DMS153 treated with DMSO at 0.1 percent for 48 hours (cell line): ENCODE measurements around the gene HTR2B.
A peak's percentile ranks its signal among the peaks of the same experiment; 100 is the strongest.
"Not testable (repeated sequence)": the region's sequence is repeated elsewhere in the genome, so short reads cannot be mapped to it uniquely, and the experiment has no call there.

ENCODE experiments used
- DNase-seq: peaks from one replicate; lab custom pipeline; 2025; ENCODE audit not compliant: unreplicated experiment; lab: John Stamatoyannopoulos, UW

HTR2B gene

DNA sequence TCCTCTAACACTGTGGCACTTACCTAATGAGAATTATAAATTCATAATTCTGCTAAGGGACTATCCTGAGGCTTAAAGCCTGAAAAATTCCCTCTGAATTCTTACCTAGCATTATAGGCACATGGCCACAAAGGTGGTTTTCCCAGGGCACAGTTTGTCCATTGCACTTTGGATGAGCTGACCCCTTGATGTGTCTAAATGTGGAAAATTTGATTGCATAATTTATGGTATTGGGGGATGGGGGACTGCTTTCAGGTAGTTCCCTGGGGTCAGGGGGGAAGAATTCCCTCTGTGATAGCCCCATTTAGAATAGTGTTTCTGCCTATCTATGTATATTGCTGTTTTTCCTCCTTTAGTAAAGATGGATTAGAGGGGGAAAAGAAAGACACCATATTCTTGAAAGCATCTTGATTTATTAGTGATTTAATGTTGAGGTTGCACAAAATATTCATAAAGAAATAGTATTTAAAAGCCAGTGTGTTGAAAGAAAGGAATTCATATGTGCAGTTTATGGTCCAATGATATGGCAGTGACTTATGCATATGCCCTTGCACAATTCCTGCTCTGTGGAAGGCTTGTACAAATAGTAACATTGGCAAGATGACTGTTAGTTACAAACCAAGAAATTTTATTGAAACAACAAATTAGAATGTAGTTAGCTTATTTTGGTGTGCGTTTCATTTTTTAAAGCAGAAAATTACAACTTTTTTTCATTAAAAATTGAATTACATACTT, 8.7 kb upstream of the HTR2B start:
- DNase-seq, result no peak

DNA sequence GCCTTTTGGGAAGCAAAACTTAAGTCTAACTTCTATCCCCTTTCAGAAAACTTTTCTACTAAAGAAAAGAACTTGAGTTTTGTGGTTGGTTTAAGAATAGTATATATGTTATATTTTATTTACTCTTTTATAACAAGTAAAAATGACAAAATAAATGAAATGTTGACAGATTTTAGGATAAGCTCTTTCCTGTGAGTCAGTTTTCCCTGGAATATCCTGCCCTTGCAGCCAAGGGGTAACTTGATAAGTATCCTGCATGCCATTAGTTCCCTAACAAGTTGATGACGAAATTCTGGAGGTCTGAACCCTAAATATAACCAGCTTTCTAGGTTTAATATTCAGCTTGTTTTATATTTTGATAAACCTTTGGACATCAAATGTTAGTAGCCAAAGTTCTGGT, 7.3 kb upstream of the HTR2B start:
- DNase-seq, result no peak

DNA sequence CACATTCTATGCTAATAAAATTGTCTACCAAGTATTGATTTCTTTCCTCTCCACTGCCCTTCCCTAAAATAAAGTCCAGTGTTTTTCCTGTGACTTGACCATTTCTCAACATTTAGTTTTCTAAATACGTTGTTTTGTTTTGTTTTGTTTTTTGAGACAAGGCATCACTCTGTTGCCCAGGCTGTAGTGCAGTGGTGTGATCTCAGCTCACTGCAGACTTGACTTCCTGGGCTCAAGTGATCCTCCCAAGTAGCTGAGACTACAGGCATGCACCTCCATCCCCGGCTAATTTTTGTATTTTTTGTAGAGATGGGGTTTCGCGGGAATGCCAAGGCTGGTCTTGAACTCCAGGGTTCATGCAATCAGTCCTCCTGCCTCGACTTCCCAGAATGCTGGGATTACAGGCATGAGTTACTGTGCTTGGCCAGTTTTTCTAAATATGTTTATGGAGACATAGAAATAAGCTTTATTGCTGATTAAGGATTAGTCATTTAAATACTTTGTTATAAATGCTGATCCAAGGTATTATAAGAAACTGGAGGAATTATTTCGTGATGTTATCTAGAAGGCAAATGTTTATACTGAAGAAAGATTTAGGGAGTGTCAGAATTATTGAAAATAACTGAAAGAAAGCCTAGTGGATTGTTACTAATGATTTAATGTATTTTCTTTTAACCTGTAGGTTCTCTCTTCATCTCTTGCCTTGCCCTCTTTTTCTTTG, 5.7 kb upstream of the HTR2B start:
- no peak for DNase-seq

DNA sequence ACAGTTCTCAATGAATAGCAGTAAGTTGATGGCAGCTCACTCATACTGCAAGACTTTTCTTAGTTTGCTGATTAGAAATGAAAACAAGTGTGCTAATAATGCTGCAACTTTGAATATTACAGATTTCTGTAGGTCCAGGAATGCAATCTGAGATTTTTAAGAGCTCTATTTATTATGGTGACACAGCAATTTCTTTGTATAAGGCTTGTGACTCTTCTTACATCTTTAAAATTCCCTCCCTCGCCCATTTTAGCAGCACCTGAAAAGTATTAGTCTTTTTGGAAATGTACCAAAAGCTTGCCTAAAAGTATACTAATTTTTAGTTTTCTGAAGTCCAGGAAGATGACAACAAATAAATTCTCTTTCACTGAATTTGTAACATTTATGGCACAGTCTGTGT, 4.4 kb upstream of the HTR2B start:
- no peak for DNase-seq

DNA sequence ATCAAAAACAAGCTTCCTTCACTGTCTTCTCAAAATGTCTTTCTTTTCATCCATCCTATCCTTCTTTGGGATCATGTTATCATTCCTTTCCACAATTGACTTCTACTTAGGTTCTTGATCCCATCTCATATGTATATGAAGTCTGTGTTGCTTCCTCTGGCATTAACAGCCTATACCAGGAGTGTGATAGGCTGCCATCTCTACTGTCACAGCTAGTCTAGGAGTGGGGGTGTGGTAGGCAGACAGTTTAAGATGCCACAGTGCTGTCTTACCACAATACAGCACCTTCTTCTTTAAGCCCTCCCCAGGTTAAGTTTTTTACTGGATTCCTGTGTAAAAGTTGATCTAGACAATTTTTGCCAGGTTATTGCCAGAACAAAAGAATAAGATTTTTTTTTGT, 3.7 kb upstream of the HTR2B start:
- no peak for DNase-seq

DNA sequence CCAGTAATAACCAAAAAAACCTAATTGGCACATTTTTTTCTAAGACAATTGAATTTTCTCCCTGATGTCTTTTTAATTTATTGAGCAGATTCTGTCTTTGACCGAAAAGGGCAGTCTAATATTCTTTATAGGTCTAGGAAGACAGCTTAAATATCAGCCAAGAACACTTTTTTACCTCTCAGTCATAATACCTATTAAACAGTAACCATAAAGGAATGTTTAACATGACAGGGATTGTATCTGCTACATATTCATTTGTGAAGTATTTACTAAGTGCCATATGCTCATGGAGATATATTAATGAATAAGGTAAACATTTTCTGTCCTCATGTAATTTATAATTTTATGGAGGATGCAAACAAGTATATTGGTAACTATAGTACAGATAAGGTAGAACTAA, 3.1 kb upstream of the HTR2B start:
- DNase-seq, result no peak

DNA sequence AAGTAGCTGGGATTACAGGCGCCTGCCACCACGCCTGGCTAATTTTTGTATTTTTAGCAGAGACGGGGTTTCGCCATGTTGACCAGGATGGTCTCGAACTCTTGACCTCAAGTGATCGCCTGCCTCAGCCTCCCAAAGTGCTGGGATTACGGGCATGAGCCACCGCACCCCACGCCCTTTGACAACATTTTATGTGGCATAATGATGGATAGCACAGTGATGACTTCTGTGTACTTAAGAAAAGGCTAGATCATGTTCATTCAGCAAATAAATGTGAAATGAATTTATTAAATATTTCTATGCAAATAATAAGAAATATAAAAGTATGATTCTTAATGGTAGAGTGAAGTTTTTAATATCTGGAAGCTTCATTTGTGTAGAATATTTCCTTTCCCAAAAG, 2.6 kb upstream of the HTR2B start:
- no peak for DNase-seq

DNA sequence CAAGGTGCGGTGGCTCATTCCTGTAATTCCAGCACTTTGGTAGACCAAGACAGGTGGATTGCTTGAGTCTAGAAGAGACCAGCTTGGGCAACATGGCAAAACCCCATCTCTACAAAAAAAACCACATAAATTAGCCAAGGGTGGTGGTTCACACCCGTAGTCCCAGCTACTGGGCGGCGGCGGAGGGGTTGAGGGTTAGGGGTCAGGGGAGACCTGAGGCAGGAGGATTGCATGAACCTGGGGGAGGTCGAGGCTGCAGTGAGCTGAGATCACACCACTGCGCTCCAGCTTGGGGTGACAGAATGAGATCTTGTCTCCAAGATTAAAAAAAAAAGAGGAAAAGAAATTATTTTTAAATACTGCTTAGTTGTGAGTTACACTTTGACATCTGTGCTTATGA, 1.3 kb upstream of the HTR2B start:
- DNase-seq, result no peak

DNA sequence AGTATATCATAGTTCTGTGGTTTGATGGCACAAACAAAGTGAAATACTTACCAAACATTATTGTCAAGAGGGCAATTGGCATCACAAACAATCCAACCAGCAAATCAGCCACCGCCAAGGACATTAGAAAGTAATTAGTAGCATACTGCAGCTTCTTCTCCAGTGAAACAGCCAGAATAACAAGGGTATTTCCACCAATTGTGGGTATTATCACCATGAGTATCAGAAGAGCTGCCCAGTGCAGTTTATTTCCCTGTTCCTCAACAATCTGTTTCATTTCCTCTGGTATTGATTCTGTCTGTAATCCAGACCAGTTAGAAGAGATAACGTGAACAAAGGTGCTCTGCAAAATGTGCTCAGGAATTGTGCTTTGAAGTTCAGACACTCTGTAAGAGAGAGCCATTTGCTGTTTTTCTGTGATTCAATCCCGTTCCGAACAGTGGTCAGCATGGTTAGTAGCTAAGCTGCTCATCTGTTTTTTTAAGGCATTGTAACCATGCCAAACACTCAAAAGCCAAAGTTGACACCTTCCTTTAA, 1.4 kb downstream of the HTR2B start:
- no peak for DNase-seq

DNA sequence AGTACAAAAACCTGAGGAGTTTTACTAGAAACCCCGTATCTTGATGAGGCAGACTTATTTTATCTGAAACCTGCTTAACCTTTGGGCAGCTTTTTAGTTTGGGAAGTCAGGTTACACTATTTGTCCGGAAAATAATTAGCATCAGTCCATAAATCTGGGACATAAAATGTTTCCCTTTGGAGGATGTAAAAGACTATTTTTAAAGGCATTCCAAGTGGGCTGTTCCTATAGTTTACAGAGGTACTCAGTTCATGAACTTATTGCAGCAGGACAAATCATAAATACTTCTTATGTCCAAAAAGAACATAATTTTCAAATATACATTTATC, 6.3 kb downstream of the HTR2B start:
- DNase-seq, result no peak

DNA sequence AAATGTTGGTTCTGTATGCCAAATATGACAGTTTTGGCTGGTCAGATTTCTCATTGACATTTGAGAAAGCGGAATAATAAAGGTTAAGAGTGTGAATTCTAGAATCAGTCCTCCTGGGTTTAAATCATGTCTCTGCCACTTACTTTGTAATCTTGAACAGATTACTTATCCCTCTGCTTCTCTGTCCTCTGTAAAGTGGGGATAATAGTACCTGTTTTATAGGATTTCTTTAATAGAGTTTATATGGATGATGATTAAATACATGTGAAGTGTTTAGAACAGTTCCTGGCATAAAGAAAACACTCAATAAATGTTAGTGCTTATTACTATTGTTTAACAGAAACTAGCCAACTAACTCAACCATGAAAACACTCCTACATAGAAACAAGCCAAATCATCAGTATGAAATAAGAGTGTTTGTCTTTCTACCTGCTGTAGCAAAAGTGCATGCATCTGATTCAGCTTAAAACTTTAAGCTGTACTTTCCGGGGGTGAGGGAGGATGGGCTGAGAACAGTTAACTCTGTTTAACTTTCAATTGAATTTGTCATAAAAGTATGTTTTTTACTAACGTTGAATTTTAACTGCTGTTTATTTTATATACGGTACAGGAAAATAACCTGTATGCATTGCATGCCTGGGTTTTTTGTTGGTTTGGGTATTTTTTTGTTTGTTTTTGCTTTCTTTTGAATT, 6.8 kb downstream of the HTR2B start:
- no peak for DNase-seq

DNA sequence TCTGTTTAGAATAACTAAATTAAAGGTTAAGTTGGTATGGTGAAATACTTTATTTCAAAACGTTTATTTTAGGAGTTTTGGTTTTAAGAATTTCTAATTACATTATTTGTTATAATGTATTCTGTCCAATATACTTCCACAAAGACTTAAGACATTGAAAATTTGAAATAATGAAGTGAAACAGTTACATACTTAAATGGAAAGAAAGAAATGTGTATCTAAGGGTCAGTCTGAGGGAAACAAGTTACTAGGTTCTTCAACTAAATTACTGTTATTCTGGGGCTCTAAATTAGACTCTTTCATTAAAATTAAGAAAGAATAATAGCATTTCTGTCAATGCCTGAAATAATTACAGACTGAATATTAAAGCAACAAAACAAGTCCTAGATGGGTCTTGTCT, 7.7 kb downstream of the HTR2B start:
- DNase-seq, result no peak

DNA sequence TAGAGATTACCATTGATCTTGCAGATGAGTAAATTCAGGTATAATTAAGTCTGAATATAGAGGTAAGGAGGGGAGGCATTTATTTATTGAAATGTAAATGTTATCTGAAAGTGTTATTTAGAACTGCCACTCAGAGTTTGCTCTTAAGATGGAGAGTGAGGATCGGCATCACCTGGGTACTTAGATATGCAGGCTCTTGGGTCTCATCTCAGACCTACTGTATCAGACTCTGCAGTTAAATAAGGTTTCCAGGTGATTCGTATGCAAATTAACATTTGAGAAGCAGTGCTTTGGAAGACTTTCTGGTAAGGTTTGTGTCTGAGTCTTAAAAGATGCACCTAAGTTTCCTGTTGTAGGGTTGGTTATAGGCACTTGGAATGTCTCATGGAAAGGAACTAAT, 9.2 kb downstream of the HTR2B start:
- no peak for DNase-seq

DNA sequence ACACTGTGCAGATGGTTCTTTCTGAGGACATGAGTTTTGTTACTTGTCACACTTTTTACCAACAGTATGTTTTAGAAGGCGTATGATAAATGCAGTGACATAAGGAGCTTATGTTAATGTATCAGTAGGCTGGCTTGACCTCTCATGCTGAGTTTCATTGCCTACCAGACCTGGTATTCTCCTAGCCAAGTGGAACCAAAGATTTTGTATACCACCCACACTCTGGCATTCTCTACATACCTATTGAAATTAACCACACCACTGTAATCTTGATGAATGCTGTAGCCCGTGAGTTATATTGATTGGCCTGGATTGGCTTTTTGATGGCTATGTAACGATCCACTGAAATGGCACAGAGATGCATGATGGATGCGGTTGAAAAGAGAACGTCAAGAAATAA, 11.4 kb downstream of the HTR2B start:
- DNase-seq, result no peak

DNA sequence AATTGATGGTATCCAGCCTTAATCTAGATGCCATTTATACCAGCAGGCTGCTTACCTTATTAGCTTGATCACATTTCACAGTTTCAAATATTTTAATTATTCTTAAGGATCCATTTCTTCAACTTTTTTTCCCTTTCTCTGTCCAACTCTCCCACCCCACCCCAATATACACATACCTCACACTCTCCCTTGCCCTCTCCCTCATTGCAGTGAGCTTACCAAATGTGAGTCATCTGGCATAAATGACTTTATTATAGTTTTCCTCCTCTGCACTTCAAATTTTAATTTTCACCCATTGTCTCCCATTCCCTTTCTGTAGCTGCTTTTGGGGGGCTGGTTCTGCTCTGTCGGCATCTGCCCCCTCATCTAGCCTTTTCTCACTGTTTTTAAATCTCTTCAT, 12.9 kb downstream of the HTR2B start:
- no peak for DNase-seq

DNA sequence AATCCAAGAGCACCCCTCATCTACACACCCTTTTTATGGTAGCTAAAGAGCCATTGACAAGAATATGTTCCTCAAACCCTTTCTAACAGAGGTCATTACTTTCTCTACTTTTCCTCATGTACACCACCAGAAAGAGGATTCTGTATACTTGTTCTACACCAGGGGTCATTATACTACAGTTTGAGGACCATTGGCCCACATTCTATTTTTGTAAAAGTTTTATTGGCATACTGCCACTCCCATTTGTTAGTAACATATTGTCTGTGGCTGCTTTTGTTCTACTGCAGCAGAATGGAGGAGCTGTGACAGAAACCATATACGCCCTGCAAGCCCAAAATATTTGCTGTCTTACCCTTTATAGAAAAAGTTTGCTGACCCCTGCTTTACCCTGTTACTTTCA, 14.3 kb downstream of the HTR2B start:
- DNase-seq, result no peak

DNA sequence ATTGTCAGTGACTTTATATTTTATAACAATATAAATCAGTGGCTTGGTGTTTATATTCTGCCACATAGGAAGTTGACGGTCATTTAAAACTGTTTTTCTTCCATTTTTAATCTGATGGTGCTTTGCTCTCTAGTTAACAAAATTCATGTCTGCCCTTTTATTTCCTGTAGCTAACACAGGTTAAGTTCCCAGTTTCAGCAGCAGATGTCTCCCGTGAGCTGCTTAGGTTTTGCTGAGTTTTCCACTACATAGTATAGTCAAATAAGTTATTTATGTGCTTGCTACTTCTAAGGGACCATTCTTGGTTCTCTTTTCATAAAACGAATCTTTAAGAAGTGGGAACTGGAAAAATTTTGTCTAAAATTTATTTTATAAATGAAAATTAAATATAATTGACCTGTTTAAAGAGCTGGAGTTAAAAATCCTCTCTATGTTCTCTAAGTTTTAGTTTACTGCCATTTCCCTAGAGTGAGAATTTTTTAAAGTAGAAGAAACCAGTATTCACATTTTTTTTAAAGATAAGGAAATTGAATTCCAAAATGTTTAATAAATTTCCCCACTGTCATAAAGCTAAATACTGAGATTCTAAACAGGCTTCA, 20.6 kb downstream of the HTR2B start:
- peak; percentile 36 for DNase-seq

DNA sequence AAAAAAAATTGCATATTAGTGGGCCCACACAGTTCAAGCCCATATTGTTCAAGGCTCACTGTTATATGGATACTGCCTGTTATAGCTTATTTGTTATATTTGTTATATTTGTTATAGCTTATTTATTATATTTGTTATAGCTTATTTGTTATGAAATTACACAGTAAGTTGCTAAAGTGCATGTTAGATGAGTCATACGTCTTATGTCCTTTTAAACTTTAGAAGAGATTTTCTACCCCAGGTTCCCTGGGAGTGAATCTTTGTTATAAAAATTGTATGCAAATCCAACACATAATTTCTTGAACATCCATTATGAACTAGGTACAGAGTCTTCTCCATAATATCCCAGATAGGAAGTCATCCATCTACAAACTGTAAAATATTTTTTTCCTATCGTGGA, 22.1 kb downstream of the HTR2B start:
- no peak for DNase-seq

DNA sequence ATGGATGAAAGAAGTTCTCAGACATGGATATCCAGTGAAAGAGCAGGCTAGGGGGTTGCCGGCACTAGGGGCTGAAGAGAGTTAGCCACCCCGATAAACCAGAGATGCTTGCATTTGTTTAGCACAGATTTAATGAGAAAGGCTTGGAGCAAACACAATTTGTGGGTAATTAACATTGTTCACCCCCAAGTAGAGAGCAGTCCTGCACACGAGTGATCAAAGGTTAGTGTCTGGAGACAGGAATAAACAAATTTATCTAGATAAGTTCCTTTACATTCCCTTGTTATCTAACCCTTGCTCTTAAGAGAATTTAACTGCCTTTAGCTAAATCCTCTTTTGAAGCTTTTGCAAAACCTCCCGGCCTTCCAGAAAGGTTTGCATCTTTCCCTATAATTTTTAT, 23.9 kb downstream of the HTR2B start:
- DNase-seq, result no peak

DNA sequence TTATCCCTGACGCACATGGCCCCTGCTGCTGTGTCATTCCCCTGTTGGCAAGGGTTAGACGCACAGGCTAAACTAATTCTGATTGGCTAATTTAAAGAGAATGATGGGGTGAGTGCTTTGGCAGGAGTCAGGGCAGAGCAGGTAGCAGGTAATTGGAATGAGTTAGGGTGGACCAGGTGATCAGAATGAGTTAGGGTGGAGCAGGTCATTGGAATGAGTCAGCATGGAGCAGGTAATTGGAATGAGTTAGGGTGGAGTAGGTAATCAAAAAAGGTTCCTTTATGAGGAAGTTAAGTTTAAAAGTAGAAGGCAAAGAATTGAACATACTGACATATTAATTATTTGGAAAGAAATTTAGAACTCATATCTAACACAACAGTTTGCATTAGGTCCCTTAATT, 24.5 kb downstream of the HTR2B start:
- not testable (repeated sequence) for DNase-seq

DNA sequence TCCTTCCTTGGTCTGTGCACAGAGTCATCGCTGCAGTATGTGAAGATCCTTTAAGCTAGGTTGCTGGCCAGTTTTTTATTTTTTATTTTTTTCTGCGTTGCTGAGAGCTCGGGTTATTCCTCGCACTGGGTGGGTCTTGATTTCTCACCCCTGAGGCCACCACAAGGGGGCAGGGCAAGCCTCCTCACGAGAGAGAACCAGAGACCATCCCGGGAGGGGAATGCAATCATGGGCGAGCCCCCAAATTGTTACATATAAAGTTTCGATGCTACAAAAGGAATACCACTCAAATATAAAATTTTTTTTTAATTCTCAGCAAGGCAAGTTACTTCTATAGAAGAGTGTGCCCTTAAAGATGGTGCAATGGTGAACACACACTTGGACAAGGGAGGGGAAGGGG, 24.9 kb downstream of the HTR2B start:
- DNase-seq, result no peak
